Astrocyte (in vitro differentiated cells and primary cell): Measurements from ENCODE around the gene ABCA5. TPM values are rescaled to one million over a fixed set of nuclear protein-coding genes. Genes with fewer than 3 reads are reported as not detected.
A peak's percentile ranks its signal among the peaks of the same experiment; 100 is the strongest.

ENCODE experiments used
- DNase-seq: peaks from one replicate; pipeline ENCODE4 v3.0.0-alpha.2; 2010; ENCODE audit warnings: low read depth
- FAIRE-seq: peaks from 2 replicates; lab custom pipeline; 2011; peaks lifted over from hg19 to GRCh38; lab: Jason Lieb, UNC
- H2AFZ ChIP-seq: 2 replicates; pipeline ENCODE4 v1.6.0; 2012; ENCODE audit warnings: low read depth, low read length, inconsistent platforms
- H3K27ac ChIP-seq: 2 replicates; pipeline ENCODE4 v1.5.1; 2011; ENCODE audit warnings: low read depth, low read length, inconsistent platforms
- H3K27me3 ChIP-seq: 2 replicates; pipeline ENCODE4 v1.6.0; 2011; ENCODE audit warnings: low read length, inconsistent platforms; ENCODE audit not compliant: insufficient read depth
- H3K36me3 ChIP-seq: 2 replicates; pipeline ENCODE4 v1.5.1; 2011; ENCODE audit warnings: low read length, inconsistent platforms; ENCODE audit not compliant: insufficient read depth
- H3K4me1 ChIP-seq: 2 replicates; pipeline ENCODE4 v1.5.1; 2011; ENCODE audit warnings: low read length, inconsistent platforms; ENCODE audit not compliant: insufficient read depth
- H3K4me2 ChIP-seq: 2 replicates; pipeline ENCODE4 v1.6.0; 2012; ENCODE audit warnings: low read length, inconsistent platforms
- H3K4me3 ChIP-seq: 2 replicates; pipeline ENCODE4 v1.5.1; 2011; ENCODE audit warnings: low read depth, mild to moderate bottlenecking, low read length, inconsistent platforms; ENCODE audit not compliant: insufficient read depth
- H3K79me2 ChIP-seq: 2 replicates; pipeline ENCODE4 v1.6.0; 2012; ENCODE audit warnings: mild to moderate bottlenecking, low read length, inconsistent platforms; ENCODE audit not compliant: insufficient read depth
- H3K9ac ChIP-seq: 2 replicates; pipeline ENCODE4 v1.6.0; 2012; ENCODE audit warnings: mild to moderate bottlenecking, low read length, inconsistent platforms
- H3K9me3 ChIP-seq: 2 replicates; pipeline ENCODE4 v1.5.1; 2012; ENCODE audit warnings: low read depth, mild to moderate bottlenecking, low read length, inconsistent platforms; ENCODE audit not compliant: insufficient read depth
- H4K20me1 ChIP-seq: 2 replicates; pipeline ENCODE4 v1.6.0; 2012; ENCODE audit warnings: low read length, inconsistent platforms; ENCODE audit not compliant: insufficient read depth
- H3K27ac Mint-ChIP-seq: one replicate; pipeline ENCODE4 v1.8.0; 2021; ENCODE audit warnings: mild to moderate bottlenecking, mixed read lengths; ENCODE audit not compliant: unreplicated experiment
- H3K27me3 Mint-ChIP-seq: one replicate; pipeline ENCODE4 v1.8.0; 2021; ENCODE audit warnings: low read depth, mixed read lengths; ENCODE audit not compliant: unreplicated experiment
- H3K36me3 Mint-ChIP-seq: one replicate; pipeline ENCODE4 v1.8.0; 2021; ENCODE audit warnings: low read depth, mixed read lengths; ENCODE audit not compliant: unreplicated experiment
- H3K4me1 Mint-ChIP-seq: one replicate; pipeline ENCODE4 v1.8.0; 2021; ENCODE audit warnings: low read depth, mixed read lengths; ENCODE audit not compliant: unreplicated experiment
- H3K4me3 Mint-ChIP-seq: one replicate; pipeline ENCODE4 v1.8.0; 2021; ENCODE audit warnings: mild to moderate bottlenecking, moderate library complexity, mixed read lengths; ENCODE audit not compliant: unreplicated experiment
- H3K9me3 Mint-ChIP-seq: one replicate; pipeline ENCODE4 v1.8.0; 2021; ENCODE audit warnings: mild to moderate bottlenecking, mixed read lengths; ENCODE audit not compliant: unreplicated experiment
- EZH2 ChIP-seq: IDR thresholded peaks from 2 replicates; pipeline ENCODE4 v1.6.1; 2012; ENCODE audit warnings: mild to moderate bottlenecking, low read length, inconsistent platforms; ENCODE audit not compliant: insufficient read depth
- total RNA-seq: library from RNA; stranded (reverse); gene quantifications from 2 replicates; pipeline ENCODE4 v1.2.1, GENCODE V29; 2021
- TF ChIP-seq, protein P1 (sequence below): IDR thresholded peaks from 2 replicates; pipeline ENCODE4 v1.5.1; 2011; ENCODE audit warnings: low read depth, mild to moderate bottlenecking, inconsistent platforms, low read length, moderate library complexity; ENCODE audit not compliant: insufficient read depth

ABCA5 gene
- total RNA-seq, 1 donor from 2014 or later: 2.6 TPM

DNA sequence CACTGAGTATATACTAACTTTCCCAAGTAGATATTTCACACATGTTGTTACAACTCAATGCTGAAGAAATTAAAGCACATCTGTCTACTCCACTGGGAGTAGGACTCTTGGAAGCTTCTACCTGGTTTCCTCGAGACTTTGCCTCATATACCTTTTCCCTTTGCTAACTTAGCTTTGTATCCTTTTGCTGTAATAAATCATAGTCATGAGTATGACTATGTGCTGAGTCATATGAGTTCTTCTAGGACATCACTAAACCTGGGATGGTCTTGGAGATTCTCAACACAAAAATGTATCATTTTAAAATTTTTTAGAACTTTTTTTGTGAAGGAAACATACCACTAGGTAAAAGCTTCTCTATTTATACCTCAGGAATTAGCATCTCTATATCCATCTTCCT lies 39.8 kb downstream of the ABCA5 start:
- Histone ChIP-seq H3K27me3 (no peaks in the 10 kb centered on the region), H3K4me3 (no peak overlapping the region), H2AFZ (no peak overlapping the region), H3K36me3 (no peaks in the 10 kb centered on the region), H3K4me2 (no peak overlapping the region), H3K4me1 (no peaks in the 10 kb centered on the region), H3K9me3 (no peaks in the 10 kb centered on the region), H3K79me2 (no peaks in the 10 kb centered on the region), H3K27ac (no peak overlapping the region), H4K20me1 (no peaks in the 10 kb centered on the region), H3K9ac (no peak overlapping the region)
- no peak overlapping the region for H3K4me3 Mint-ChIP-seq
- no peak for TF ChIP-seq EZH2
- TF ChIP-seq, protein P1, sequence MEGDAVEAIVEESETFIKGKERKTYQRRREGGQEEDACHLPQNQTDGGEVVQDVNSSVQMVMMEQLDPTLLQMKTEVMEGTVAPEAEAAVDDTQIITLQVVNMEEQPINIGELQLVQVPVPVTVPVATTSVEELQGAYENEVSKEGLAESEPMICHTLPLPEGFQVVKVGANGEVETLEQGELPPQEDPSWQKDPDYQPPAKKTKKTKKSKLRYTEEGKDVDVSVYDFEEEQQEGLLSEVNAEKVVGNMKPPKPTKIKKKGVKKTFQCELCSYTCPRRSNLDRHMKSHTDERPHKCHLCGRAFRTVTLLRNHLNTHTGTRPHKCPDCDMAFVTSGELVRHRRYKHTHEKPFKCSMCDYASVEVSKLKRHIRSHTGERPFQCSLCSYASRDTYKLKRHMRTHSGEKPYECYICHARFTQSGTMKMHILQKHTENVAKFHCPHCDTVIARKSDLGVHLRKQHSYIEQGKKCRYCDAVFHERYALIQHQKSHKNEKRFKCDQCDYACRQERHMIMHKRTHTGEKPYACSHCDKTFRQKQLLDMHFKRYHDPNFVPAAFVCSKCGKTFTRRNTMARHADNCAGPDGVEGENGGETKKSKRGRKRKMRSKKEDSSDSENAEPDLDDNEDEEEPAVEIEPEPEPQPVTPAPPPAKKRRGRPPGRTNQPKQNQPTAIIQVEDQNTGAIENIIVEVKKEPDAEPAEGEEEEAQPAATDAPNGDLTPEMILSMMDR: no peak
- no peak overlapping the region for H3K27ac Mint-ChIP-seq
- peak; percentile 6 for DNase-seq
- H3K9me3 Mint-ChIP-seq: no peaks in the 10 kb centered on the region
- FAIRE-seq: peak; percentile 84
- no peaks in the 10 kb centered on the region for H3K36me3 Mint-ChIP-seq
- no peaks in the 10 kb centered on the region for H3K4me1 Mint-ChIP-seq
- no peaks in the 10 kb centered on the region for H3K27me3 Mint-ChIP-seq

DNA sequence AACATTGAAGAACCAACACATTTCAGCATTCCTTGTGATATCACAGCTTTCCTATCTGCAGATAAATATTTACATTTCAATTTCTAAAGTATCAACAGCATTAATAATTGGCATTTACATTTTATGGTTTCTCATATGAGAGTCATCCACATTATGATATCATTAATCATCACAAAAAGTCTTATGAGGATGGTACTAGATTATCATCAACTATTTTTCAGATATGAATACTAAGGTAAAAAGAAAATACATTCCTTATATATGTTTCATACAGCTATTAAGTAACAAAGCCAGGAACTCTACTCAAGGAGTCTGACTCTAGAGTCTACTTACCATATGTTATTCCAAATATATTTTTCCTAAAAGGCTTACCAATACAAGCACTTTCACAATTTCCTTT lies 40.7 kb downstream of the ABCA5 start:
- Histone ChIP-seq H3K4me1 (no peaks in the 10 kb centered on the region), H3K9me3 (no peaks in the 10 kb centered on the region), H3K27ac (no peak overlapping the region), H3K9ac (no peak overlapping the region), H2AFZ (no peak overlapping the region), H3K4me2 (no peak overlapping the region), H4K20me1 (no peaks in the 10 kb centered on the region), H3K36me3 (no peaks in the 10 kb centered on the region), H3K79me2 (no peaks in the 10 kb centered on the region), H3K27me3 (no peaks in the 10 kb centered on the region), H3K4me3 (no peak overlapping the region)
- Mint-ChIP-seq H3K27ac (no peak overlapping the region), H3K4me1 (no peaks in the 10 kb centered on the region), H3K9me3 (no peaks in the 10 kb centered on the region), H3K4me3 (no peak overlapping the region), H3K36me3 (no peaks in the 10 kb centered on the region), H3K27me3 (no peaks in the 10 kb centered on the region)
- no peak for FAIRE-seq
- no peak for DNase-seq
- TF ChIP-seq, protein P1: no peak
- TF ChIP-seq EZH2: no peak

DNA sequence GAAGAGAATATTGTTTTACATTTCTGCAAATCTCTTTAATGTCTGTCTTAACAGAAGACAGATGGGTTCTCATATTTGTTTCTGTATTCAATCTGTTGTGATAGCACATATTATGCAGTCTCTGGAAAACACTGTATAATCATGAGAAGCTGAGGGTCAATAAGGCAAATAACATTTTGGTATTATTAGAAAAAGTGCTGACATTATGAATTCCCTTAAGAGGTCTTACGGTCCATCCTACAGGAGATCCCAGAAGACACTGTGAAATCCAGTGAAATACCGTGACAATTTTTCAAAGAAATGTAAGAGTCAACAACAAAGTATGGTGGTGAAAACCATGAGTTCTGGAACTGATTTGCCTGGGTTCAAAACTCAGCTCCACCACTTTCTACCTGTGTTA lies 42.3 kb downstream of the ABCA5 start:
- Histone ChIP-seq H4K20me1 (no peaks in the 10 kb centered on the region), H3K9me3 (no peaks in the 10 kb centered on the region), H3K4me3 (no peak overlapping the region), H2AFZ (no peak overlapping the region), H3K4me2 (no peak overlapping the region), H3K4me1 (no peaks in the 10 kb centered on the region), H3K9ac (no peak overlapping the region), H3K27ac (no peak overlapping the region), H3K36me3 (no peaks in the 10 kb centered on the region), H3K27me3 (no peaks in the 10 kb centered on the region), H3K79me2 (no peaks in the 10 kb centered on the region)
- FAIRE-seq (no peak), DNase-seq (no peak)
- H3K9me3 Mint-ChIP-seq: peaks cover 2% of the 10 kb centered on the region
- H3K4me1 Mint-ChIP-seq: no peaks in the 10 kb centered on the region
- no peaks in the 10 kb centered on the region for H3K27me3 Mint-ChIP-seq
- TF ChIP-seq EZH2: no peak
- no peaks in the 10 kb centered on the region for H3K36me3 Mint-ChIP-seq
- H3K27ac Mint-ChIP-seq: no peak overlapping the region
- H3K4me3 Mint-ChIP-seq: no peak overlapping the region
